ENCODE data around the gene GADD45G. TPM values are rescaled to one million over a fixed set of nuclear protein-coding genes. Genes with fewer than 3 reads are reported as not detected.
A peak's percentile ranks its signal among the peaks of the same experiment; 100 is the strongest.

The GADD45G gene
- total RNA-seq, 1 donor from 2014 or later = not detected

GRCh38 chr9:89592963-89593726 is 11.7 kb upstream of the GADD45G start:
- H3K4me3 ChIP-seq (ENCODE audit: low read depth, low read length) = no peak overlapping the region
- TF ChIP-seq CTCF (conservative IDR thresholded peaks at IDR 0.05; ENCODE audit: low read depth, low read length) = peak; percentile 35
- no peak for DNase-seq (ENCODE audit: low read depth)

- H3K4me3 ChIP-seq (ENCODE audit: low read depth, low read length) = no peak overlapping the region
- DNase-seq (ENCODE audit: low read depth) = no peak
Measured at GRCh38 chr9:89593727-89594427, 10.9 kb upstream of the GADD45G start.

GRCh38 chr9:89594811-89595550 is 9.8 kb upstream of the GADD45G start:
- TF ChIP-seq CTCF (conservative IDR thresholded peaks at IDR 0.05; ENCODE audit: low read depth, low read length) = no peak
- DNase-seq (ENCODE audit: low read depth) = no peak
- no peak overlapping the region for H3K4me3 ChIP-seq (ENCODE audit: low read depth, low read length)

More at GRCh38 chr9:89593727-89594427, 10.9 kb upstream of the GADD45G start:
- TF ChIP-seq CTCF (conservative IDR thresholded peaks at IDR 0.05; ENCODE audit: low read depth, low read length) = peak; percentile 86

- no peak for DNase-seq (ENCODE audit: low read depth)
- no peak for TF ChIP-seq CTCF (conservative IDR thresholded peaks at IDR 0.05; ENCODE audit: low read depth, low read length)
- no peak overlapping the region for H3K4me3 ChIP-seq (ENCODE audit: low read depth, low read length)
Measured at GRCh38 chr9:89595646-89596045, 9.2 kb upstream of the GADD45G start.

GRCh38 chr9:89596937-89597555 is 7.8 kb upstream of the GADD45G start:
- no peak overlapping the region for H3K4me3 ChIP-seq (ENCODE audit: low read depth, low read length)
- DNase-seq (ENCODE audit: low read depth) = no peak
- no peak for TF ChIP-seq CTCF (conservative IDR thresholded peaks at IDR 0.05; ENCODE audit: low read depth, low read length)

GRCh38 chr9:89597711-89598362 is 7.0 kb upstream of the GADD45G start:
- peak; percentile 90 for TF ChIP-seq CTCF (conservative IDR thresholded peaks at IDR 0.05; ENCODE audit: low read depth, low read length)
- H3K4me3 ChIP-seq (ENCODE audit: low read depth, low read length) = no peak overlapping the region
- no peak for DNase-seq (ENCODE audit: low read depth)
